ENCODE results near the gene AMD1.
"Not testable (repeated sequence)": the region's sequence is repeated elsewhere in the genome, so short reads cannot be mapped to it uniquely, and the experiment has no call there.

AMD1 gene

DNA sequence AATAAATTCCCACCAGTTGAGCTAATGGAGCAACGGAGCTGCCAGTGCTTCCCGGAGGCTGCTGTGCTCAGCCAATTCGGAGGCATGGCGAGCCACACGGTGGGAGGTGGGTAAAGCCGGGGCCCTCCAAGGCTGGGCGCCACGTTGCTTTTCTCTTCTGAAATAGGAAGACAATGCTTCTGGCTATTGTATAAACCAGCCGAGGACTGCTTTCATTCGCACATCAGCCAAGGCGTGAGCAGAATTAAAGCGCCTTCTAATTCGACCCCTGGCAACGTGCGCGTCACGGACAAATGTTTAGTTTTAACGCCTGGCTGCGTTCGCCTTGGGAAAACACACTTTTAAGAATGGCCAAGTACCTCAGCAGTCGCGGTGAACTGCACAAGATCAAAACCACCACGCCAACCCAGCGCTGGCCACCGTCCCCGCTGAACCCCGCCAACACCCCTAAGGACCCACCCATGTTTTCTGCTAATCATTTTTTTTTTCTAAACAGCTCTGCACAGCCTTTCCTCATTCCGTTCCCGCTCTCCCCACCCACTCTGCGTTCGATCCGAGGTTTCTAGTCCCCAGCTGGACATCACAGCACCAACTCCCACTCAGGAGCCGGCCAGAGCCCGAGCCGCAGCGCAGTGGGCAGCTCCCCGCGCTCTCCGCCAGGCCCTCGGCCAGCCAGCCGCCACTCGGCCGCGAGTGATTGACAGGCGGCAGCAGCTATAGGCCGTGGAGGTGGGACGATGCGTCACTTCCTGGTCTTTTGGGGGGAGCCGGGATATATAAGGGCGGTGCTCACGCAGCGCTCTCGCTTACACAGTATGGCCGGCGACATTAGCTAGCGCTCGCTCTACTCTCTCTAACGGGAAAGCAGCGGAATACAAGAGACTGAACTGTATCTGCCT is at the start of gene AMD1:
Gene AMD1, plus strand, starts transcription at position 805 of the 899 bp plus-strand sequence. CDS start 321 bp downstream, outside the sequence.
- Histone ChIP-seq H3K9ac (ENCODE audit: low read depth, low read length) (peak within 1 kb of the TSS; percentile 97), H3K27me3 (ENCODE audit: control insufficient read depth, insufficient read depth, low read length) (no peaks in the 10 kb centered on the region), H3K27ac (ENCODE audit: low read depth, low read length) (peak within 1 kb of the TSS; percentile 94), H3K9me3 (ENCODE audit: control insufficient read depth, insufficient read depth, low read length) (no peaks in the 10 kb centered on the region), H3K36me3 (ENCODE audit: control insufficient read depth, insufficient read depth, low read length) (peaks cover 3% of the 10 kb centered on the region; the same call in 1 of the 2 replicates), H3K4me3 (ENCODE audit: low read depth, low read length) (peak within 1 kb of the TSS; percentile 97), H3K4me1 (ENCODE audit: control insufficient read depth, insufficient read depth, low read length) (peaks cover 26% of the 10 kb centered on the region)

DNA sequence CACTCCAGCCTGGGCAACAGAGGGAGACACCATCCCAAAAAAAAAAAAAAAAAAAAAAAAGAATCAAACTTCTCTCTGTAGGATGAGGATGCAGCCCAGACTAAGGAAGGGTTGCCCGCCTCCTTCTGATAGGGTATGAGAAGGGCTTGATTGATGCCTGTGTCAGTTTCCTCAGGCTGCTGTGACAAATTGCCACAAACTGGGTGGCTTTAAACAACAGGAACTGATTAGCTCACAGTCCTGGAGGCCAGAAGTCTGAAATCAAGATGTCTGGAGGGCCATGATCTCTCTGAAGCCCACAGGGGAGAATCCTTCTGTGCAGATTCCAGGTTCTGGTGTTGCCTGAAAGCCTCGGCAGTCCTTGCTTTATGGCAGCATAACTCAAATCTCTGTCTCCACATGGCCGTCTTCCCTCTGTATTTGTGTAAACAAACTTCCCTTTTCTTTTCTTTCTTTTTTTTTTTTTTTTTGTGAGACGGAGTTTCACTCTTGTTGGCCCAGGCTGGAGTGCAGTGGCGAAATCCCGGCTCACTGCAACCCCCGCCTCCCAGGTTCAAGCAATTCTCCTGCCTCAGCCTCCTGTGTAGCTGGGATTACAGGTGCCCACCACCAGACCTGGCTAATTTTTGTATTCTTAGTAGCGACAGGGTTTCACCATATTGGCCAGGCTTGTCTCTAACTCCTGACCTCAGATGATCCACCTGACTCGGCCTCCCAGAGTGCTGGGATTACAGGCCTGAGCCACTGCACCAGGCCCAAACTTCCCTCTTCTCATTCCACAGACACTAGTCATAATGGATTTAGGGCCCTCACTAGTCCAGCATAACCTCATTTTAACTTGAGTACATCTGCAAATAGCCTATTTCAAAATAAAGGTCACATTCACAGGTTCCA is 48.1 kb upstream of the AMD1 start:
- H3K27ac ChIP-seq (ENCODE audit: low read depth, low read length), result no peak overlapping the region
- H3K9ac ChIP-seq (ENCODE audit: low read depth, low read length), result no peak overlapping the region
- no peaks in the 10 kb centered on the region for H3K36me3 ChIP-seq (ENCODE audit: control insufficient read depth, insufficient read depth, low read length)
- H3K4me3 ChIP-seq (ENCODE audit: low read depth, low read length), result no peak overlapping the region
- no peaks in the 10 kb centered on the region for H3K4me1 ChIP-seq (ENCODE audit: control insufficient read depth, insufficient read depth, low read length)
- no peaks in the 10 kb centered on the region for H3K27me3 ChIP-seq (ENCODE audit: control insufficient read depth, insufficient read depth, low read length)
- H3K9me3 ChIP-seq (ENCODE audit: control insufficient read depth, insufficient read depth, low read length), result no peaks in the 10 kb centered on the region

DNA sequence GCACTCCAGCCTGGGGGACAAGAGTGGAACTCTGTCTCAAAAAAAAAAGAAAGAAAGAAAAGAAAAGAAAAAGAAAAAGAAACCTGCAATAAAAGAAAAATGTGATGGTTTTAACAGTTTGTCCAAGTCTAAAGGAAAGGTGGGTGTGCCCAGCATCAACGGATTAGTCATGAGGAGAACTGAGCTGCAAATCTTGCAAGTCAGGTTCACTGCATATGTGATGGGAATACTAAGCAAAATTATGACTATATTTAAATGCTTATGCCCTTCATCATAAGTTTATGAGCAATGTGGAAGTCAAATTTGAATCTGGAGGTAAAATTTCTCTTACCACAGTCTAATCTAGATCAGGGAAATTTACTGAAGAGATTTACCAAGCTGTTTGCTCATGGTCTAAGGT is 46.2 kb upstream of the AMD1 start:
- H3K27me3 ChIP-seq (ENCODE audit: control insufficient read depth, insufficient read depth, low read length), result no peaks in the 10 kb centered on the region
- no peaks in the 10 kb centered on the region for H3K9me3 ChIP-seq (ENCODE audit: control insufficient read depth, insufficient read depth, low read length)
- H3K9ac ChIP-seq (ENCODE audit: low read depth, low read length), result no peak overlapping the region
- no peaks in the 10 kb centered on the region for H3K4me1 ChIP-seq (ENCODE audit: control insufficient read depth, insufficient read depth, low read length)
- no peak overlapping the region for H3K27ac ChIP-seq (ENCODE audit: low read depth, low read length)
- H3K4me3 ChIP-seq (ENCODE audit: low read depth, low read length), result no peak overlapping the region
- H3K36me3 ChIP-seq (ENCODE audit: control insufficient read depth, insufficient read depth, low read length), result no peaks in the 10 kb centered on the region

DNA sequence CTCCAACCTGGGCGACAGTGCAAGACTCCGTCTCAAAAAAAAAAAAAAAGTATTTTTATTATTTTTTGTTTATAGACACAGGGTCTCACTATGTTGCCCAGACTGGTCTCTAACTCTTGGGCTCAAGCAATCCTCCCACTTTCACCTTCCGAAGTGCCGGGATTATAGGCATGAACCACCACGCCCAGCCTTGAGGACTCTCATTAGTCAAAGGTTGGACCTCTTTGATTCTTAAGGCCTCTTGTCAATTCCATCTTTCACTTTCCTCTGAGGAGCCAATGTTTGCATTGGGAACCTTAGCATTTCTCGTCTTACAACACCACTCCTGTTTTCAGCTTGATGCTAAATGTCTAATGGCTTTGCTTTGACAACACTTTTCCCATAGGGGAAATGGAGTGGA is 43.2 kb upstream of the AMD1 start:
- Histone ChIP-seq H3K4me3 (ENCODE audit: low read depth, low read length) (no peak overlapping the region), H3K36me3 (ENCODE audit: control insufficient read depth, insufficient read depth, low read length) (no peaks in the 10 kb centered on the region), H3K27ac (ENCODE audit: low read depth, low read length) (no peak overlapping the region), H3K27me3 (ENCODE audit: control insufficient read depth, insufficient read depth, low read length) (no peaks in the 10 kb centered on the region), H3K9ac (ENCODE audit: low read depth, low read length) (no peak overlapping the region), H3K9me3 (ENCODE audit: control insufficient read depth, insufficient read depth, low read length) (no peaks in the 10 kb centered on the region), H3K4me1 (ENCODE audit: control insufficient read depth, insufficient read depth, low read length) (no peaks in the 10 kb centered on the region)

DNA sequence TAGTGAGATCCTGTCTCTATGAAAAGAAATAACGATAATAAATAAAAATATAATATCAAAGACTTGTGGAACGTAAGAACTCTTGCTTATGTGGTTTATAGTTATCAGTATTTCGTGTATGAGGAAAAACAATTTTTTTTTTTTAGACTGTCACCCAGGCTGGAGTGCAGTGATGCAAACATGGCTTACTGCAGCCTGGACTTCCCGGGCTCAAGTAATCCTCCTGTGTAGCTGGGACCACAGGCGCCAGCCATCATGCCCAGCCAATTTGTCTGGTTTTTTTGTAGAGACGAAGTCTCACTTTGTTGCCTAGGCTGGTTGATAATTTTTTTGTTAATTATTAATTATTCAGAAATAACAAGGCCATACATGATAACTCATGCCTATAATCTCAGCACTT is 40.8 kb upstream of the AMD1 start:
- Histone ChIP-seq H3K4me3 (ENCODE audit: low read depth, low read length) (no peak overlapping the region), H3K9ac (ENCODE audit: low read depth, low read length) (no peak overlapping the region), H3K27me3 (ENCODE audit: control insufficient read depth, insufficient read depth, low read length) (no peaks in the 10 kb centered on the region), H3K9me3 (ENCODE audit: control insufficient read depth, insufficient read depth, low read length) (no peaks in the 10 kb centered on the region), H3K36me3 (ENCODE audit: control insufficient read depth, insufficient read depth, low read length) (no peaks in the 10 kb centered on the region), H3K4me1 (ENCODE audit: control insufficient read depth, insufficient read depth, low read length) (no peaks in the 10 kb centered on the region), H3K27ac (ENCODE audit: low read depth, low read length) (no peak overlapping the region)

DNA sequence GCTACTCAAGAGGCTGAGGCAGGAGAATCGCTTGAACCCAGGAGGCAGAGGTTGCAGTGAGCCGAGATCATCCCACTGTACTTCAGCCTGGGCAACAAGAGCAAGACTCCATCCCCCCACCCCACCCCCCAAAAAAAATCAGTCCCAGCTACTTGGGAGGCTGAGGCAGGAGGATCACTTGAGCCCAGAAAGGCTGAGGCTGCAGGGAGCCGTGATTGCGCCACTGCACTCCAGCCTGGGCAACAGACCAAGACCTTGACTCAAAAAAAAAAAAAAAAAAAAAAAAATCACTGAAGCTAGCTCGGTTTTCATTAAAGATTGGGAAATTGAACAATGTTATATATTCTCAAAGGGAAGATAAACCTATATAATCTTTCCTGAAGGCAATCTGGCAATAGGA is 38.8 kb upstream of the AMD1 start:
- H3K36me3 ChIP-seq (ENCODE audit: control insufficient read depth, insufficient read depth, low read length); H3K27me3 ChIP-seq (ENCODE audit: control insufficient read depth, insufficient read depth, low read length); H3K4me1 ChIP-seq (ENCODE audit: control insufficient read depth, insufficient read depth, low read length): not testable (repeated sequence)

DNA sequence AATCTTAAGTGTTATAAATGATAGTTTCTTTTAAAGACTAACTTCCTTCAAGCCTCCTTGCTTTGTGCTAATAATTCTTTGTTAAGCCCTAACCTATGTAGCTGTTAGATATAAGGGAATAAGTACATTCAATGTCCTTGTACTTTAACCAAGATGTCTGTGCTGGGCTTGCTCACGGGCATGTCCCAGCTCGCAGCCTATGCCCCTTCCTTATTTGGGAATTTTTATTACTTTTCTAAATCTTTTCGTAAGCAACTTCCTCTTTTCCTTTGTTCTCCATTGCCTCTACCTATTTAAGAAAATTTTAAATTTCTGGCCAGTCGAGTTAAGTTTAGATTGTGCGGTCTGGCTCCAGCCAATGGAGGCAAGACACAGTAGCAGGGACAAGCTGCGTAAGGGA is 33.3 kb upstream of the AMD1 start:
- Histone ChIP-seq H3K27ac (ENCODE audit: low read depth, low read length) (no peak overlapping the region), H3K36me3 (ENCODE audit: control insufficient read depth, insufficient read depth, low read length) (no peaks in the 10 kb centered on the region), H3K4me3 (ENCODE audit: low read depth, low read length) (no peak overlapping the region), H3K27me3 (ENCODE audit: control insufficient read depth, insufficient read depth, low read length) (no peaks in the 10 kb centered on the region), H3K9ac (ENCODE audit: low read depth, low read length) (no peak overlapping the region), H3K9me3 (ENCODE audit: control insufficient read depth, insufficient read depth, low read length) (no peaks in the 10 kb centered on the region), H3K4me1 (ENCODE audit: control insufficient read depth, insufficient read depth, low read length) (no peaks in the 10 kb centered on the region)

More for the DNA sequence above, 38.8 kb upstream of the AMD1 start:
- H3K9ac ChIP-seq (ENCODE audit: low read depth, low read length); H3K4me3 ChIP-seq (ENCODE audit: low read depth, low read length); H3K27ac ChIP-seq (ENCODE audit: low read depth, low read length); H3K9me3 ChIP-seq (ENCODE audit: control insufficient read depth, insufficient read depth, low read length): not testable (repeated sequence)

DNA sequence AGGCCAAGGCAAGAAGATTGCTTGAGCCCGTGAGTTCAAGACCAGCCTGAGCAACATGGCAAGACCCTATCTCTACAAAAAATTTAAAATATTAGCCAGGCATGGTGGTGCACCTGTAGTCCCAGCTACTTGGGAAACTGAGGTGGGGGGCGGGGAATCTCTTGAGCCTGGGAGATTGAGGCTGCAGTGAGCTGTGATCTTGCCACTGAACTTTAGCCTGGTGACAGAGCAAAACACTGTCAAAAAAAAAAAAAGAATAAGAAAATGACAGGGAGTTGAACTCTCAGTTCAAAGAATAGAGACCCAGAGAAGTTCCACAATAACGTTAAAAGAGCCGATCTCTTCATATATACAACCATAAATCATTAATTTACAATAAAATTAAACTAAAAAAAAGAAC is 24.8 kb upstream of the AMD1 start:
- Histone ChIP-seq H3K36me3 (ENCODE audit: control insufficient read depth, insufficient read depth, low read length) (no peaks in the 10 kb centered on the region), H3K9me3 (ENCODE audit: control insufficient read depth, insufficient read depth, low read length) (no peaks in the 10 kb centered on the region), H3K4me3 (ENCODE audit: low read depth, low read length) (no peak overlapping the region), H3K27ac (ENCODE audit: low read depth, low read length) (no peak overlapping the region), H3K4me1 (ENCODE audit: control insufficient read depth, insufficient read depth, low read length) (no peaks in the 10 kb centered on the region), H3K9ac (ENCODE audit: low read depth, low read length) (no peak overlapping the region), H3K27me3 (ENCODE audit: control insufficient read depth, insufficient read depth, low read length) (no peaks in the 10 kb centered on the region)

DNA sequence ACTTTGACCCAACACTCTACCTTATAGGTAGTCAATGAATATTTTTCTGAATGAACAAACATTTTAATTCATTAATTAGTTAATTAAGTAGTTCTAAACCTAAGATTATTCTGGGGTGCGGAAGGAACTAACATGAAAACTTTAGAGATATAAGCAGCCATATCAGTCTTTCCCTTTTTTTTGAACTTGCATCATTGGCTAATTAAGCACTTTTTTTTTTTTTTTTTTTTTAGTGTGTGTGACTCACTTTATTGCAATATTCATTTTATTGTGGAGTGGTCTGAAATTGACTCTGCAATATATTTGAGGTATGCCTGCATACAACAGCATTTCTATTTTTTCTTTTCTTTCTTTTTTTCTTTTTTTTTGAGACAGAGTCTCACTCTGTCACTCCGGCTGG is 21.8 kb upstream of the AMD1 start:
- no peaks in the 10 kb centered on the region for H3K4me1 ChIP-seq (ENCODE audit: control insufficient read depth, insufficient read depth, low read length)

DNA sequence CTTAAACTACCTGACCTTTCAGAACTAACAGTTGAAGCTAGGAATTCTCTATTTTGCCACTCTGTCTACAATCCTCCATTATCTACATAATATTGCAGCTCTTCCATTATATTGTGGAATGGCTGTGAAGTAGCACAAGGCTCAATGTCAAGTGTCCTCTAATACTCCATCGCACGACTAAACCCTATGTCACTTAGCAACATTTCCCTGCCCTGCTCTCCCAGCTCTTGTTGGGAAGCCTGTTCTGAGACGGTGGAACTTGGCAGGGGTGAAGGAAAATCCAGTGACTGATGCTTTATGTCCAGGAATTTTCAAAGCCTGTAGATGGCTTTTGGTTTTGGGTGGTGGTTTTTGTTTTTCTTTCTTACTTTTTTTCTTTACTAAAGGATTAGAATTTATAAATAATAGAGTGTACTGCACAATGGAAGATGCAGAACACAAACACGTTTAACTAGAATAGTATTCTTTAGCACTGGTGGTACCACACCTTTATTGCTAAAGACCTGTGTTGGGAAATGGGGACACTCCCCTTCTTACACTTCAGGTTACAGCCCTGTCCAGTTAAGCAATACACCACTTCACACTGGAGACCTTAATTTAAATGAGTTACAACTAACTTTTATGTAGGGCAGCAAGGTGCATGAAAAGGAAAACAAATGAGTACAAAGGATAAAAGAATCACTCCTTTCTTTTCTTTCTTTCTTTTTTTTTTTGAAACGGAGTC is 20.7 kb upstream of the AMD1 start:
- no peaks in the 10 kb centered on the region for H3K27me3 ChIP-seq (ENCODE audit: control insufficient read depth, insufficient read depth, low read length)
- H3K4me1 ChIP-seq (ENCODE audit: control insufficient read depth, insufficient read depth, low read length), result no peaks in the 10 kb centered on the region
- H3K27ac ChIP-seq (ENCODE audit: low read depth, low read length), result no peak overlapping the region
- no peaks in the 10 kb centered on the region for H3K9me3 ChIP-seq (ENCODE audit: control insufficient read depth, insufficient read depth, low read length)
- H3K36me3 ChIP-seq (ENCODE audit: control insufficient read depth, insufficient read depth, low read length), result no peaks in the 10 kb centered on the region
- no peak overlapping the region for H3K4me3 ChIP-seq (ENCODE audit: low read depth, low read length)
- H3K9ac ChIP-seq (ENCODE audit: low read depth, low read length), result no peak overlapping the region

More for the DNA sequence above, 21.8 kb upstream of the AMD1 start:
- Histone ChIP-seq H3K4me3 (ENCODE audit: low read depth, low read length) (no peak overlapping the region), H3K36me3 (ENCODE audit: control insufficient read depth, insufficient read depth, low read length) (no peaks in the 10 kb centered on the region), H3K27ac (ENCODE audit: low read depth, low read length) (no peak overlapping the region), H3K9me3 (ENCODE audit: control insufficient read depth, insufficient read depth, low read length) (no peaks in the 10 kb centered on the region), H3K27me3 (ENCODE audit: control insufficient read depth, insufficient read depth, low read length) (no peaks in the 10 kb centered on the region), H3K9ac (ENCODE audit: low read depth, low read length) (no peak overlapping the region)
